ENCODE measurements around the gene LTBP4.

Gene LTBP4

GRCh38 chr19:40611900-40612698 is 10.9 kb downstream of the LTBP4 start:
- DNase-seq = no peak
- peaks cover 4 to 51% (median 33%) of the 10 kb centered on the region in 4 experiments for H3K4me1 ChIP-seq (ENCODE audit: control extremely low read depth in 1 of 4, control insufficient read depth in 4 of 4, insufficient read depth in 4 of 4, low read length in 3 of 4)
- 95% methylated on average over 4 of the region's 10 CpGs for WGBS (ENCODE audit: insufficient coverage)
- peaks cover 0 to 10% (median 0%) of the 10 kb centered on the region in 5 experiments for H3K27me3 ChIP-seq (replicated peaks in 2 of 5; ENCODE audit: control insufficient read depth in 4 of 5, insufficient read depth in 5 of 5, low read length in 4 of 5)
- CTCF ChIA-PET = interaction anchor here (1.3 kb wide), 1 partner anchor 23 kb away, joined by 4 read pairs; no protein-coding TSS in a partner anchor
- no peak overlapping the region for H3K4me3 ChIP-seq (ENCODE audit: control insufficient read depth in 1 of 7, extremely low read depth in 1 of 7, insufficient read depth in 4 of 7, low read depth in 2 of 7, low read length in 6 of 7)
- POLR2A ChIA-PET = no interaction called here
- H3K27ac ChIP-seq (ENCODE audit: insufficient read depth in 1 of 2, low read depth in 1 of 2, low read length in 2 of 2, poor library complexity in 1 of 2, severe bottlenecking in 2 of 2) = no peak overlapping the region
- H3K9me3 ChIP-seq (ENCODE audit: control extremely low read depth in 1 of 5, control insufficient read depth in 4 of 5, insufficient read depth in 2 of 5, low read depth in 1 of 5, low read length in 4 of 5) = no peaks in the 10 kb centered on the region
- H3K36me3 ChIP-seq (ENCODE audit: control insufficient read depth in 4 of 4, insufficient read depth in 4 of 4, low read length in 3 of 4) = peaks cover 0 to 6% (median 0%) of the 10 kb centered on the region in 4 experiments

- H3K36me3 ChIP-seq (ENCODE audit: control insufficient read depth in 4 of 4, insufficient read depth in 4 of 4, low read length in 3 of 4) = peaks cover 0 to 8% (median 0%) of the 10 kb centered on the region in 4 experiments
- WGBS (ENCODE audit: insufficient coverage) = 17% methylated on average over 41 of the region's 50 CpGs
- ChIA-PET CTCF (interaction anchor here (1.3 to 2.1 kb wide), 2 partner anchors 10 to 22 kb away, joined by 4 to 9 read pairs; no protein-coding TSS in a partner anchor), POLR2A (interaction anchor here (0.6 to 1.4 kb wide), 2 partner anchors 50 to 165 kb away, joined by 3 to 4 read pairs; partner anchors contain the start of gene RAB4B)
- no peaks in the 10 kb centered on the region for H3K9me3 ChIP-seq (ENCODE audit: control extremely low read depth in 1 of 5, control insufficient read depth in 4 of 5, insufficient read depth in 2 of 5, low read depth in 1 of 5, low read length in 4 of 5)
- peak overlapping the region; percentile 67 to 91 (median 80) for H3K4me3 ChIP-seq (ENCODE audit: control insufficient read depth in 1 of 7, extremely low read depth in 1 of 7, insufficient read depth in 4 of 7, low read depth in 2 of 7, low read length in 6 of 7)
- H3K27me3 ChIP-seq (replicated peaks in 2 of 5; ENCODE audit: control insufficient read depth in 4 of 5, insufficient read depth in 5 of 5, low read length in 4 of 5) = peaks cover 0 to 5% (median 0%) of the 10 kb centered on the region in 5 experiments
- DNase-seq = peak; percentile 69 to 82 (median 81)
- H3K4me1 ChIP-seq (ENCODE audit: control extremely low read depth in 1 of 4, control insufficient read depth in 4 of 4, insufficient read depth in 4 of 4, low read length in 3 of 4) = peaks cover 4 to 51% (median 33%) of the 10 kb centered on the region in 4 experiments
- peak overlapping the region in 1 of 2 experiments; percentile 75 for H3K27ac ChIP-seq (ENCODE audit: insufficient read depth in 1 of 2, low read depth in 1 of 2, low read length in 2 of 2, poor library complexity in 1 of 2, severe bottlenecking in 2 of 2)
Measured at GRCh38 chr19:40612831-40613689, 11.9 kb downstream of the LTBP4 start.

- Histone ChIP-seq H3K27ac (ENCODE audit: insufficient read depth in 1 of 2, low read depth in 1 of 2, low read length in 2 of 2, poor library complexity in 1 of 2, severe bottlenecking in 2 of 2) (peak overlapping the region in 1 of 2 experiments; percentile 75), H3K4me3 (ENCODE audit: control insufficient read depth in 1 of 7, extremely low read depth in 1 of 7, insufficient read depth in 4 of 7, low read depth in 2 of 7, low read length in 6 of 7) (peak overlapping the region; percentile 67 to 91 (median 80)), H3K9me3 (ENCODE audit: control extremely low read depth in 1 of 5, control insufficient read depth in 4 of 5, insufficient read depth in 2 of 5, low read depth in 1 of 5, low read length in 4 of 5) (no peaks in the 10 kb centered on the region), H3K36me3 (ENCODE audit: control insufficient read depth in 4 of 4, insufficient read depth in 4 of 4, low read length in 3 of 4) (peaks cover 0 to 8% (median 0%) of the 10 kb centered on the region in 4 experiments), H3K27me3 (replicated peaks in 2 of 5; ENCODE audit: control insufficient read depth in 4 of 5, insufficient read depth in 5 of 5, low read length in 4 of 5) (no peaks in the 10 kb centered on the region), H3K4me1 (ENCODE audit: control extremely low read depth in 1 of 4, control insufficient read depth in 4 of 4, insufficient read depth in 4 of 4, low read length in 3 of 4) (peaks cover 3 to 48% (median 33%) of the 10 kb centered on the region in 4 experiments)
- ChIA-PET POLR2A (interaction anchor here (0.6 to 1.4 kb wide), 2 partner anchors 49 to 164 kb away, joined by 3 to 4 read pairs; partner anchors contain the start of gene RAB4B), CTCF (interaction anchor here (1.3 to 2.1 kb wide), 4 partner anchors 8 to 21 kb away, joined by 4 to 9 read pairs (median 6); no protein-coding TSS in a partner anchor)
- WGBS (ENCODE audit: insufficient coverage) = under 1% methylated on average over 57 of the region's 67 CpGs
- peak; percentile 90 to 96 (median 96) for DNase-seq
Measured at GRCh38 chr19:40613690-40614621, 12.8 kb downstream of the LTBP4 start.

GRCh38 chr19:40614622-40615411 is 13.6 kb downstream of the LTBP4 start:
- ChIA-PET POLR2A (no interaction called here), CTCF (interaction anchor here (0.6 to 2.1 kb wide), 6 partner anchors 9 to 129 kb away, joined by 3 to 9 read pairs (median 4); no protein-coding TSS in a partner anchor)
- Histone ChIP-seq H3K4me3 (ENCODE audit: control insufficient read depth in 1 of 7, extremely low read depth in 1 of 7, insufficient read depth in 4 of 7, low read depth in 2 of 7, low read length in 6 of 7) (peak overlapping the region; percentile 67 to 91 (median 80)), H3K27ac (ENCODE audit: insufficient read depth in 1 of 2, low read depth in 1 of 2, low read length in 2 of 2, poor library complexity in 1 of 2, severe bottlenecking in 2 of 2) (peak overlapping the region in 1 of 2 experiments; percentile 75), H3K36me3 (ENCODE audit: control insufficient read depth in 4 of 4, insufficient read depth in 4 of 4, low read length in 3 of 4) (peaks cover 0 to 16% (median 7%) of the 10 kb centered on the region in 4 experiments), H3K27me3 (replicated peaks in 2 of 5; ENCODE audit: control insufficient read depth in 4 of 5, insufficient read depth in 5 of 5, low read length in 4 of 5) (no peaks in the 10 kb centered on the region), H3K9me3 (ENCODE audit: control extremely low read depth in 1 of 5, control insufficient read depth in 4 of 5, insufficient read depth in 2 of 5, low read depth in 1 of 5, low read length in 4 of 5) (no peaks in the 10 kb centered on the region), H3K4me1 (ENCODE audit: control extremely low read depth in 1 of 4, control insufficient read depth in 4 of 4, insufficient read depth in 4 of 4, low read length in 3 of 4) (peaks cover 0 to 39% (median 25%) of the 10 kb centered on the region in 4 experiments)
- WGBS (ENCODE audit: insufficient coverage) = 9% methylated on average over 17 of the region's 27 CpGs
- peak; percentile 85 to 90 (median 89) for DNase-seq

- CTCF ChIA-PET = interaction anchor here (0.6 to 1.4 kb wide), 2 partner anchors 15 to 19 kb away, joined by 3 to 4 read pairs; no protein-coding TSS in a partner anchor
- Histone ChIP-seq H3K27me3 (replicated peaks in 2 of 5; ENCODE audit: control insufficient read depth in 4 of 5, insufficient read depth in 5 of 5, low read length in 4 of 5) (no peaks in the 10 kb centered on the region), H3K36me3 (ENCODE audit: control insufficient read depth in 4 of 4, insufficient read depth in 4 of 4, low read length in 3 of 4) (peaks cover 0 to 25% (median 11%) of the 10 kb centered on the region in 4 experiments), H3K4me3 (ENCODE audit: control insufficient read depth in 1 of 7, extremely low read depth in 1 of 7, insufficient read depth in 4 of 7, low read depth in 2 of 7, low read length in 6 of 7) (no peak overlapping the region), H3K4me1 (ENCODE audit: control extremely low read depth in 1 of 4, control insufficient read depth in 4 of 4, insufficient read depth in 4 of 4, low read length in 3 of 4) (peaks cover 0 to 26% (median 14%) of the 10 kb centered on the region in 4 experiments), H3K27ac (ENCODE audit: insufficient read depth in 1 of 2, low read depth in 1 of 2, low read length in 2 of 2, poor library complexity in 1 of 2, severe bottlenecking in 2 of 2) (no peak overlapping the region), H3K9me3 (ENCODE audit: control extremely low read depth in 1 of 5, control insufficient read depth in 4 of 5, insufficient read depth in 2 of 5, low read depth in 1 of 5, low read length in 4 of 5) (no peaks in the 10 kb centered on the region)
- DNase-seq = no peak
- POLR2A ChIA-PET = interaction anchor here (0.6 kb wide), 1 partner anchor 27 kb away, joined by 3 read pairs; no protein-coding TSS in a partner anchor
- no CpG with 5 or more reads among the region's 5 CpGs for WGBS (ENCODE audit: insufficient coverage)
Measured at GRCh38 chr19:40616178-40616577, 15.0 kb downstream of the LTBP4 start.
